ENCODE data around the gene MSH2.

MSH2 gene

DNA sequence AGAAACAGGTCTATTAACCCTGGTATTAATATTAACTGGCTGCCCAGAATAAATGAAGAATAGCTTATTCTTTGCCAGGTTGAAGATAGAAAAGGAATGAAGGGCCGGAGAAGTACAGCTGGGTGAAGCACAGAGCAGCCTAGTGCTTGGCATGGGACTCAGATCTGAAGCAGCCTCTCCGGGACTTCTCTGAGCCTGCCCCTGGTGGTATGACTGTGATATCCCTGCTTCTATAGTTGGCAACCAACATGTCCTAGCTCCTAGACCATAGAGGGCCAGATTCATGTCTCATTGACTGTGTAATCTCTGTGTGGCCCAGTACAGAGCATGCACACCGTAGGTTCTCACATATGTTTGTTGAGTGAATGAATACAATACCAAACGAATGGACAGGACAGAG, 107.8 kb downstream of the MSH2 start:
- DNase-seq, result no peak

DNA sequence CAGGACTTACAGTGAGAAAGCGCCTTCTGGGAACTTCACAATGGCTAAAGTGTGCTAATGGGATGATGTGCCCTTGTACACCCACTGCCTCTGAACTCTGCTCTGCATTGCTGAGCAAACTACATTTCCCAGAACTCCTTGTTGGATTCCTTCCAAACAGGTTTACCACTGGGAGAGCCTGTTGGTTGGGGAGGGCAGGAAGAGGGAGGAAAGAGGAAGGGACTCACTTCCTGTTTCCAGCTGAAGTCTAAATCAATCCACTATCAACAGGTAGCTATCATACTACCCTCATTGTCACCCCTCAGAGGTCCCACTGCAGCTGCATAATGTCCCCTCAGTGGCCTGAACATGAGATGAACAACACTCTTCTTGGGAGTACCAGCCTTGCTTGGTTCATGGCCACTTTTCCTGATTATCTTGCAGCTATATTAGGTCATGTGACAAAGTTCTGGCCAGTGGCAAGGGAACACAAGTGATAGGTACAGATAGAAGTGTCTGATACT, 109.7 kb downstream of the MSH2 start:
- no peak for DNase-seq

DNA sequence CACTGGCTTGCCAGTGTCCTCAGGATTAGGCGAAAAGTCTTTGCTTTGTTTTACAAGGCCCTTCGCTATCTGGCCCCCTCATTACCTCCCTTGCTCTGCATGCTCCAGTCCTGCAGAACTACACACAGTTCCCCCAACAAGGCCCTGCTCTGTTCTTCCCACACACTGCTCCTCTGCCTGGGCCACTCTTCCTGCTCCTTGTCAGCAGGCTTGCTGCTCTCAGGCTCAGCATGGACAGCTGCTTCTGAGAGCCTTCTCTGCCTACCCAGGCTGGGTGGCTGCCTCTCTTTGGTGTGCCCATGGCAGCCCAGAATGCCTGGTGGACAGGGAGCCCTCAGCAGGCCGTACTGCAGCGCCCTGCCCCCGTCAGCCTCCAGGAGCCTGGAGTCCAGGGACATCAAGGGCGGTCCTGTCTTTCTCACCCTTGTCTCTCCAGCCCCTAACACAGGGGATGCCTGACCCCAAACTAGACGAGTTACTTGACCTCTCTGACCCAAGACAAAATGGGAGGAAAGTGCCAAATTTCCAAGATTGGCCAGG, 111.1 kb downstream of the MSH2 start:
- DNase-seq, result no peak

DNA sequence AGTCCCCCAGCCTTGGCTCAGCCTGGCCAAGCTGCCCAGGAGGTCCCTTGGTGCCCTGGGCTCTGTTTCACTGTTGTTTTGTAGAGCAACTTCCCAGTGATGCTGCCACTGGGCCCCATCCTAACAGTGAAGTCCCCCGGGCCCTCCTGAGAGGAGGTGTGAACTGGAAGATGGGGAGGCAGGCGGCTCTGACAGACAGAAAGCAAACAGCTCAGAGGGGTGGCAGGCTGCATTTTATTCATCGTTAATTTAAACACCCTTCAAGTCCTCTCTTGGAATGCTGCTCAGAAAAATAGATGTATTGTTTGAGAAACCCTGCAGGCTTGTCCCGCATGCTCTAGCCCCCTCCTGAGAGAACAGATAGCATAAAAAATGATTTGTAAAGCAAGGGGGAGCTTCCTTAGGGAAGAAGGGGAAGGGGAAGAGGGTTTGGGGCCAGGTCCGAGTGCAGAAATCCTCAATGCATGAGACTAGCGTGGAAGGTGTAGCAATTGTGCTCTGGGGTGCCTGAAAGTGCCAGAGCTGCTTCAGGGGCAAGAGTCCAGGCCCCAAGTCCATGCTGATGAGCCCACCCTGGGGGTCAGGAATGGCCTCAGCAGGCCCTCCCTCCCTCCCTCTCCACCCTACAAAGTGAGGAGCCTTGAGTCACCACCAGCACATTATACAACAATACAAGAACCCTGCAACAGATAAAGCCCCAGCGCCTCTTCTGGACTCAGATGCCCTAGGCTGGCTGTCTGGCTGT, 113.6 kb downstream of the MSH2 start:
- no peak for DNase-seq

DNA sequence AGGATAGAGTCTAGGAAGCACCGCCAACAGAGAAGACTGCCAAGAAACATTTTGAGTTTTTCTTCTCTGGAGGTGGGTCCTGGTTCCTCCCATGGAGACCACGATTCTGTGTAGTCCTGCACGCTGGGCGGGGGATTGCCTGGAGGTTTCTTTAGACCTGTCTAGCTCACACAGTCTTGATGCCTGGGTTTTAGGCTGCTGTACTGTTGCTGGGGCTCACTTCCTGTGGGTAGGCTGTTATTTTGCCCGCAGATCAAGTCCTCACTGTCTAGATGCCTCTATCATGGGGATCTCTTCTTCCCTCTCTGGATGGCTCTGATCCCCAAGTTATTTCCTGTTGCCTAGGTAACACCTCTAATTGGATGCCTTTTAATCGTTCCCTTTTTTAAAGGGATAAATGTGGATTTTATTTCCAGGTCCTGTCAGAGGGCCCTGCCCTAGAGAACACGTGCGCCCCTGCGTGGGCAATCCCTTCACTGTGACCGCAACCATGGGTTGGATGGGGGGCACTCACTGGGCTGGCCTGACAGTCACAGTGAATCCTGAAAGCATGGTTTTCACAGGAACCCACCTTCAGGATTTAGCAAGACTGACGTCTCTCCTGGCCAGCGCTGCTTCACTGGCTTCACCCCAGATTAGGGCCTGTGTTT, 115.7 kb downstream of the MSH2 start:
- DNase-seq, result no peak

DNA sequence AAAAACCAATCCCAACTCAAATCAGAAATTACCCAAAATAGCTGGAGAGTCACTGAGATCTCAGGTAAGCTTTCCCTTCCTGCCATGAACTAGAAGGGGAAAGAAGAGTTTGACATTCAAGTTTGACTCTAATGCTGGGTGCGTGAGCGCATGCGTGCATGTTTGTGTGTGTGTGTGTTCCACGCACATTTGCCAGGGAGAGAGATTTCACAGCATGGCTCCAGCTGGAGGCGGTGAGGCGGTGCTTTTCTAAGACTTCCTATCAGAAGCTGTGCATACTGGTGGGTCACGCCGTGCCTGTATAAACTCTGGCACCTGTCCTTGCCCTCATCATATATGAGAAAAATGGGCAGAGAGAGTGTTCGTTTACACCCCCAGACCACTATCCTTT, 116.2 kb downstream of the MSH2 start:
- DNase-seq, result no peak

DNA sequence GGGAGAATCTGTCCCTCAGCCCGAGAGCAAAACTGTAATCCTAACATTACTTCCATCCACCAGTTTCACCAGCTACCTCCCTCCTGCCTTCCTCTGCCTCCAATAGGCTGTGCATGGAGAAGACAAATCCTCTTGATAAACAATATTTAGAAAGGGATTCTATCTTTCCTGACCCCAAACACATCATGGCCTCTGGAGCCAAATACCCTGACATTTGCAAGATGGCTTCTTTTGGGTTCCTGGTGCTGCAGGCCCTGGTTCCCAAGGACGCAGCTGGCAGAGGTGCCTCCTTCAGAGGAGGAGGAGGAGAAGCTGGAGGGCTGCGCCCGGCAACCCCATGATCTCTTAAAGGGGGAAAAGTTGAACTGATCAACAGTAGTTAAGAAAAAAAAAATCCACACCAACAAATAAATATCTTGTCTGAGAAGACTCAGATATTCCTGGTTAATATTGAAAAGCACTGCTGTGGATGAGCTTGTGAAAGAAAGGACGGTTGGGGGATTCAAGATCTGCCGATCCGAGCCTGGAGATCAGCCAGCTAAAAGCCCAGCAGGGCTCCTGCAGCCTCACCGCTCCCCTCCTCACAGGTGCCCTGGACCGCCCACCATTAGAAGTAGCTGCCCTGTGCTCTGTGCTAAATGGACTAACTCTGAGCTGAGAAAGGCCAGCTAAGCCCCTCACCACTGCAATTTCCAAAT, 116.8 kb downstream of the MSH2 start:
- DNase-seq, result no peak

DNA sequence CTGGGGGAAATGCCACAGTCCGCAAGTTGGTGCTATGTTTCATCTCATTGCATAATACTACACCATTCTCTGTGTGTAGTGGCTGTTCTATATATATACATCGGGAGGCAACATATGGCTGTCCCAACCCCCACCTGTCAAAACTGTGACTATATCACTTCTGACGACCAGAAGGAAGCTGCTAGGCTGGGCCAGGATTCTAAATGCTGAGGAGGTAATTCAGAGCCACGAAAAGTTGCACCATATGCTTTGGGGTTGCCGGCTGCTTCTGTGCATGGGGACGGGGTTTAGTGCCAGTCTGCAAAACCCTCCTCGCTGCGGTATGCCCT, 117.3 kb downstream of the MSH2 start:
- no peak for DNase-seq

DNA sequence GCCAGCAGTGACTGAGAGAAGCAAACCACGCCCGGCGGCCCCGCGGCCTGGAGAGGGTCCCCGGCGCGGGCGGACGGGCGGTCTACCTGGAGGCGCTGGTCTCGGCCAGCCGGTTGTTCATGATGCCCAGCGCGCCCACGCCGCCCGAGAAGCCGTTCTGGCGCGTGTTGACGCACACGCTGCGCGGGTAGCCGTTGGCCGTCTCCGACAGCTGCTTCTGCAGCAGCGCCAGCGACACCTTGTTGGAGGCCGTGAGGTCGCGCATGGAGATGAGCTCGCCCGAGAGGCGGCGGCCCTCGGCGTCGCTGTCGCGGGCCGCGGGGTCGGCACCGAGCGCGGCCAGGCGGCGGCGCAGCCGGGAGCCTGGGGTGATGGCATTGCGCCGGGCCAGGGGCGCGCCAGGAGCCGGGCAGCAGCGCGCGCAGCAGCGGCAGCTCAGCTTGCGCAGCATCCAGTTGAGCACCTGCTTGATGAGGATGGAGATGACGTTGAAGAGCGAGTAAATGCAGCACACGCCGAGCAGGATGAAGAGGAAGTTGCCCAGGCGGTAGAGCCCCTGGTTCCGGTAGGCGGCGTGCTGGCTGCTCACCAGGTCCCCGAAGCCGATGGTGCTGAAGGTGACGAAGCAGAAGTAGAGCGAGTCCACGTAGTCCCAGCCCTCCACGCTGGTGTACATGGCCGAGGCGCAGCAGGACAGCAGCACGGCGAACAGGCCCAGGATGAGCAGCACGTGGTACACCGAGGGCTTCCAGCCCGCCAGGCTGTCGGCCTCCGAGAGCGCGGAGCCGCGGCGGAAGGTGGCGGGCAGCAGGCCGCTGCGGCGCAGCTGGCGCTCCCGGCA, 118.1 kb downstream of the MSH2 start:
- DNase-seq, result peak; percentile 75

DNA sequence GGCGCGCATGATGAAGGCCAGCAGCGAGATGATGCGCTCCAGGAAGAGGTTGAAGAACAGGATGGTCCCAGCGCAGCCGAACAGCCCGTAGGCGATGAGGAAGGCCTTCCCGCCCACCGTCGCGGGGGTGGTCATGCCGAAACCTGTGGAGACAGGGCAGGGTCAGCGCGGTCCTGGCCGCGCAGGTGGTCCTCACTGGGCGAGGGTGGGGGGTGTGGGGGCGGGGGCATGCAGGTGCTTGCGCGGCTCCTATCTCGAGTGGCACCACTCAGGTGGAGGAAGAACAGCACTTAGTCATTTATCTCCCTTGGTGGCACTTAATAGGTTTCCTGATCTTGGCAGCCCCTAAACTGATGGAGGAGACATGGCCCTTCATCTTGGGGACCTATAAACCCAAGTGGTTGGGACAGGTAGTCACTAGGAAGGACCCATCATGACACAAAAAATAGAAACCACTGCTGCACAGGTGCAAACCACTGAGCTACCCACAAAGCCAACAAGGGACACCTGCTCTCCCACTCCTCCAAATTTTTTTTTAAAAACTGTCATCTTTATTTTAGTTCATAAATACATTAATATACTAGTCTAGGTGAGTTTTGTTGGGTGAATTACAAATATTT, 118.8 kb downstream of the MSH2 start:
- no peak for DNase-seq

DNA sequence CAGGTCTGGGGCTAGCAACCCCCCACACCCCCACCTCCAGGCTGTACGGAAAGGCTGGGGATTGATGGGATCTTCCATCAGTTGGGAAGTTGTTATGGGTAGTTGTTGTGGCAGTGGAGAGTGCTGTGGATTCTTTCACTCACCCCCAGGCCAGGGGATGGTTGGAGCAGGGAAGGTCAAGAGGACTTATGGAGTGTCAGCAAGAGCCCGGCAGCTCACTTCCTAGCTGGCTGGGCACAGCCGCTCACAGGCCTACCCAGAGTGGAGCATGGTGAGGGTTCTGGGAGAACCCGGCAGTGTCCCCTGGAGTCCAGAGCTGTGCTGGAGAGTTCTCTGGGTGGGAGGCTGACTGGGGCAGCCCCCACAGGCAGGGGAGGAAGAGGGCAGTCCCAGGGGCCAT, 122.2 kb downstream of the MSH2 start:
- no peak for DNase-seq

DNA sequence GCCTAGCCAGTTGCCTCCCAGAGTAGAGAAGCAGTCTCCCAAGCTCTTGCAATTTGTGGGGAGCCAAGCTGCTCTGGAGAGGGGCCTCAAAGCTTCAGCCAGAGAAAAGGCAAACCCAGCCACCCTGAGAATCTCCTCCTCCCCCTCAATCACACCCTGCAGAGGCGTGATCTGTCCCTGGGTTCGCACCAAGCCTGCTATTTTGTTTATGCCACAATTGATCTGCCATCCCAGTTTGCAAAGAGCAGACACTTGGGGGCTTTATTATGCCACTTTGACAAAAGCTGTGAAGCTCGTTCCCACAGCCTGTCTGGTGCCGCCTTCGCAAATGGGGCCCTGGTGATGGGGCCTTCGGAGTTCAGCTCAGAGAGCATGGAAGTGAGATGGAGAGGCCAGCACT, 125.5 kb downstream of the MSH2 start:
- no peak for DNase-seq

DNA sequence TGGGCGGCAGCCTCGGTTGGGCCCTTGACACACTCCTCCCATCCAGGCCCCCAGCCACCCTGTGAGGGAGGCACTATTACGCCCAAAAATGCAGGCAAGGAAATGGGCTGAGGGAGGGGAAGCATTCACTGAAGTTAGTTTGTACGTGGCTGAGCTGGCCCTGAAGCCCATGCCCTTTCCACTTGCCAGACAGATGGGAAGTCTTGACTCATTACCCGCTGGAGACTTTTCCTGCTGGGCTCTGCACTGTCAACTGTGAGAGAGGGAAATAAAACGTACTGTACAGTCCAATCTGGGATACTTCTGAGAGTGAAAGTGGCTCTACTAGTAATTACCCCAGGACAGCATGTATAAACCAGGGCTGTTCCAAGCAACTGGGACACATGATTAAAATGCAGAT, 125.9 kb downstream of the MSH2 start:
- no peak for DNase-seq

DNA sequence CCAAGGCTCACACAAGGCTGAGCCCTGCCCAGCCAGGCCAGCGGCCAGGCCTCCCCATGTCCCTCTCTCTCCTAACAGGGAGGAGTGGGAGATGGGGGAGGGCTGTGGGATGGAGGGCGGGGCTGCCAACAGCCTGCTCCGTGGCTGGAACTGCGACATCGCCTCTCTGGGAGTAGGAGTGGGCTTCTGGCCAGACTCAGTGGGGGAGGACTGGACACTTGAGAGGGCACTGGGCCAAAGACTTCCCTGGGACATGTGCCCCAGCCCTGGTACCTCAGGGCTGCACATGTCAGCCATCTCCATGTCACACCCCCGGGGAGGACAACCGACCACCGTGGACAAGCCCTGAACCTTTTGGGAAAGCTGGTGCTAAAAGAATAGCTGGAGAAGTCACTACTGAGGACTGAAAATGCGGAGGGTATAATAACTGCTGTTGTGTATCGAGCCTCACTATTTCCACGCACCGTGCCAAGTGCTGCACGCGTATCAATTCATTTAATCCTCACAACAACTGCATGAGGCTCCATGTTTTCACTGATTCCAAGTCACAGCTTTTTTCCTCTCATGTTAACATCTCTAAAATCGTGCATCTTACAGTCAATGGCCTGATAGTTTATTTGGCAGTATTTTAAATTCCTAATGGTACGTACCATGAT, 127.3 kb downstream of the MSH2 start:
- no peak for DNase-seq

DNA sequence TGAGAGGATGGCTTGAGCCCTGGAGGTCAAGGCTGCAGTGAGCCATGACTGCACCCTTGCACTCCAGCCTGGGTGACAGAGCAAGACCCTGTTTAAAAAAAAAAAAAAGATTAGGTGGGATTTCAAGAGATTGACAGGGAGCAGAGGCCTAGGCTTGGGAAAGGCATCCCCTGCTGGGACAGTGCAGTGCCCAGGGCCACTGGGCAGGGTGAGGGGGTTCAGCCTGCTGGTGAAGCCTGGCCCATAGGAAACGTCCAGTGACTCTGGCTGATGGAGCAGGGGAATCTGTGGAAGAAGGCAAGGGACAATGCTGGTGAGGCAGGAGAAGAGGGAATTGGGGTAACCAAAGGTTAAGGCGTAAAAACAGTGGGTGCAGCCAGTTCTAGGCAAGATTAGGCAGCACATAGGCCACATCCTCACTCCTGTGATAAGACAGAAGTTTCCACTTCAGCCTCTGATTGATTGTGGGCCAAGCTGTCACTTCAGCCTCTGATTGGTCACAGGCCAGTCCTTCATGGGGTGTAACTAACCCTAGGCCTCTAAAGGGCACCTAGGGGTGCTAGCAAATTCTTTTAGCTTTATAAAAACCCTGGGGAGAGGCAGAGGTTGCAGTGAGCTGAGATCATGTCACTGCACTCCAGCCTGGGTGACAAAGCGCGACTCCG, 128.6 kb downstream of the MSH2 start:
- DNase-seq, result no peak

Data from CD4-positive, alpha-beta T cell treated with Interleukin-17A for 4 hours (primary cell).